Spinal cord (tissue), 10 donors: ENCODE data around the gene FAXDC2. TPM values are rescaled to one million over a fixed set of nuclear protein-coding genes. Genes with fewer than 3 reads are reported as not detected.
"Not testable (repeated sequence)": the region's sequence is repeated elsewhere in the genome, so short reads cannot be mapped to it uniquely, and the experiment has no call there.

Experiments
- DNase-seq, 6 donors: peaks; one replicate each; pipeline versions ENCODE4 v3.0.0 to v3.0.0-alpha.2; 2013 to 2015; ENCODE audit warnings: low spot score in 6 of 6, low read depth in 4 of 6
- H3K27ac ChIP-seq: one replicate; pipeline ENCODE4 v1.5.1; 2013; ENCODE audit warnings: low read depth, low read length, control low read depth
- H3K27me3 ChIP-seq: one replicate; pipeline ENCODE4 v1.6.1; 2013; ENCODE audit warnings: low read length; ENCODE audit not compliant: control insufficient read depth, insufficient read depth
- H3K36me3 ChIP-seq: one replicate; pipeline ENCODE4 v1.6.1; 2013; ENCODE audit warnings: low read length; ENCODE audit not compliant: control insufficient read depth, insufficient read depth
- H3K4me1 ChIP-seq: one replicate; pipeline ENCODE4 v1.6.1; 2013; ENCODE audit warnings: low read length; ENCODE audit not compliant: control insufficient read depth, insufficient read depth
- H3K4me3 ChIP-seq: one replicate; pipeline ENCODE4 v1.5.1; 2013; ENCODE audit warnings: low read depth, low read length, control low read depth
- H3K9me3 ChIP-seq: one replicate; pipeline ENCODE4 v1.6.1; 2013; ENCODE audit warnings: low read length; ENCODE audit not compliant: control insufficient read depth, insufficient read depth
- WGBS: methylation state at CpG from one replicate; pipeline ENCODE4 v1.1.5; 2013; ENCODE audit warnings: missing lambda C conversion rate; ENCODE audit not compliant: insufficient coverage; 5-methylcytosine and 5-hydroxymethylcytosine counted together
- polyA plus RNA-seq, 2 donors: library from polyadenylated mRNA; unstranded; fragments of 120-200 nt; gene quantifications; one replicate each; pipeline ENCODE4 v1.2.1, GENCODE V29; 2013; ENCODE audit not compliant: insufficient read length in 2 of 2
- total RNA-seq, 2 donors: library from RNA; depleted of rRNA in 1 of 2; stranded (reverse); fragments of 120-200 nt in 1 of 2; fragments of >200 nt in 1 of 2; gene quantifications; one replicate each; pipeline versions ENCODE4 v1.2.3 to v1.2.4, GENCODE V29; 2013 to 2014
- donor health status: healthy.

Gene FAXDC2
- total and polyA plus RNA-seq, 4 donors: 19.3 to 54.9 (median 27.5) TPM

DNA sequence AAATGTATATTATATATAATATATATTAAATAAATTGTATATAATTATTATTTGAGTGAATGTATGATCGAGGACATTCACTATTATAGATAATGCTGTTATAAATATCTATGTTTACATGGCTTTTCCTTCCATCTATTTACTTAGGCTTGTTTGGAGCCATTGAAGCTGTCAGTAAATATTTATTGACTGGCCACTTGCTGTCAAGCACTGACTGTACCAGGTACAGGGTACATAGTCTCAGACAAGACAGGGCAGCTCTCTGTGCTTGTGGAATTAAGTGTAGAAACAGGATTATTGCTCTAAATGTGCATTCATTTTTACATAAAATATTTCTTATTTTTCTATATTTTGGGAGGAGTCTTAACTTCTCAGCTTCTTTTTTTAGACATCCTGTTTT lies 16.4 kb downstream of the FAXDC2 start:
- no CpG with 5 or more reads among the region's 1 CpG for WGBS
- Histone ChIP-seq H3K4me1 (peaks cover 4% of the 10 kb centered on the region), H3K27me3 (no peaks in the 10 kb centered on the region), H3K9me3 (no peaks in the 10 kb centered on the region), H3K4me3 (no peak overlapping the region), H3K36me3 (peaks cover 2% of the 10 kb centered on the region), H3K27ac (no peak overlapping the region)
- no peak for DNase-seq

DNA sequence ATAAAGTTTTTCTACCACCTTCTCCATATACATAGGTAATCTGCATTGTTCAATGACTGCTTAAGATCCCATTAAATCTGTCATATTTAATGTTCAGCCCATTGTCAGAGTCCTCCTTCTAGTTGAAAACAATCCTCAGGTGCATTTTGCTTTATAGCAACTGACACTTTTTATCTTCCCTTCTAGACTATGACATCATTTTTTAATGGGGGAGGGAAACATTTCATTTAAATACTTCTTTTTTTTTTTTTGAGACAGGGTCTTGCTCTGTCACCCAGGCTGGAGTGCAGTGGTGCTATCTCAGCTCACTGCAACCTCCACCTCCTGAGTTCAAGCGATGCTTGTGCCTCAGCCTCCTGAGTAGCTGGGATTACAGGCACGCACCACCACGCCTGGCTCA lies 17.6 kb downstream of the FAXDC2 start:
- WGBS: 100% methylated on average over 3 of the region's 3 CpGs
- not testable (repeated sequence) for DNase-seq, H3K27ac ChIP-seq, H3K9me3 ChIP-seq, H3K27me3 ChIP-seq, H3K4me3 ChIP-seq, H3K36me3 ChIP-seq, H3K4me1 ChIP-seq

DNA sequence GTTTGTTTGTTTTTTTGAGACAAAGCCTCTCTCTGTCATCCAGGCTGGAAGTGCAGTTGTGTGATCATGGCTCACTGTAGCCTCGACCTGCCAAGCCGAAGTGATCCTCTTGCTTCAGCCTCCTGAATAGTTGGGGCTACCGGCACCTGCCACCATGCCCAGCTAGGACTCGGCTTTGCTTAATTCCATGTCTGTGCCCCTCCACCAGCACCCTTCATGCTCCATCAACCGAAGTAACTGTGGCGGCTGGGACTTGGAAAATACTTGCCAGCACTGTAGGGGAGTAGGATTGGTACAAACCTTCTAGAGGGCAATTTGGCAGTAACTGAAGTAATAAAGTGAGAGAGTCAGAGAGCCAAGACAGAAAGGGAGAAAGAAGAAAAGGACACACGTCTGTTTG lies 19.0 kb downstream of the FAXDC2 start:
- Histone ChIP-seq H3K27ac (no peak overlapping the region), H3K36me3 (peaks cover 3% of the 10 kb centered on the region)

DNA sequence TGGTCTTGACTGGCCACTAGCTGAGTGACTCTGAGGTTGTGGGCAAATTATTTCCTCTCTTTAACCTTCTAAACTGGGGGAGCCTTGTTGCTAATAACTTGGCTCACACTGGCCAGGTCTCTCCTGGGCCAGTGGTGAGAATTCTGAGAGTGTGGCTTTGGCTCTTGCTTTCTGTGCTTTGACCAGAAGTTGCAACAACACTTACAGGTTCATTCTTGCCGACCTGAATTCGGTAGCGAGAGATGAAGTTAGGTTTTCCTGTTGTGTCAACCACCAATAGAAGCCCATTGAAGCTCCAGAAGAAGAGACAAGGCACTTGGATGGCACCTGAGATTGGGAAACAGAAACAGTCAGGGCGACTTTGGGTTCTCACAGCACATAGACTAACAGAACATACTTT lies 19.8 kb downstream of the FAXDC2 start:
- peaks cover 3% of the 10 kb centered on the region for H3K36me3 ChIP-seq
- DNase-seq: no peak
- H3K9me3 ChIP-seq: no peaks in the 10 kb centered on the region
- no CpG with 5 or more reads among the region's 4 CpGs for WGBS
- peaks cover 4% of the 10 kb centered on the region for H3K4me1 ChIP-seq
- no peak overlapping the region for H3K27ac ChIP-seq
- H3K4me3 ChIP-seq: no peak overlapping the region
- no peaks in the 10 kb centered on the region for H3K27me3 ChIP-seq

More for the DNA sequence above, 19.0 kb downstream of the FAXDC2 start:
- H3K4me3 ChIP-seq: no peak overlapping the region
- WGBS: 100% methylated on average over 3 of the region's 7 CpGs
- no peaks in the 10 kb centered on the region for H3K27me3 ChIP-seq
- H3K9me3 ChIP-seq: no peaks in the 10 kb centered on the region
- no peak for DNase-seq
- peaks cover 4% of the 10 kb centered on the region for H3K4me1 ChIP-seq

DNA sequence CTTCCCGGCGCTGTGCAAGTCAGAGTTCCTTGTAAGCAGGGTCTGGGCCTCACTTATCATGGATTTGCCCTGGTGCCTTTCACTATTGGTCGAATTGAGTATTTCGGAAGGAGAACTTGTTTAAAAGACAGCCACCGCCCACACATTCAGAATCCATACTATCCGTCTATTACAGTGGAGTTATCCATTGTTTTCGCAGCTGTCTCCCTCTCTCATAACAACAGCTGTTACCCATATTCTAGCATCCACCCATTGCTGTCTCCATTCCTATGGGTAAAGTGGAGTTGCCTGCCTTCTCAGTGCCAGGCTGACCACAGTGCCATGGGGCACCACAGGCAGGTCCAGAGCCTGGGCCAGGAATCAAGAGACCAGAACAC lies 20.2 kb downstream of the FAXDC2 start:
- Histone ChIP-seq H3K36me3 (peaks cover 3% of the 10 kb centered on the region), H3K27ac (no peak overlapping the region)
- WGBS: 92% methylated on average over 6 of the region's 7 CpGs

DNA sequence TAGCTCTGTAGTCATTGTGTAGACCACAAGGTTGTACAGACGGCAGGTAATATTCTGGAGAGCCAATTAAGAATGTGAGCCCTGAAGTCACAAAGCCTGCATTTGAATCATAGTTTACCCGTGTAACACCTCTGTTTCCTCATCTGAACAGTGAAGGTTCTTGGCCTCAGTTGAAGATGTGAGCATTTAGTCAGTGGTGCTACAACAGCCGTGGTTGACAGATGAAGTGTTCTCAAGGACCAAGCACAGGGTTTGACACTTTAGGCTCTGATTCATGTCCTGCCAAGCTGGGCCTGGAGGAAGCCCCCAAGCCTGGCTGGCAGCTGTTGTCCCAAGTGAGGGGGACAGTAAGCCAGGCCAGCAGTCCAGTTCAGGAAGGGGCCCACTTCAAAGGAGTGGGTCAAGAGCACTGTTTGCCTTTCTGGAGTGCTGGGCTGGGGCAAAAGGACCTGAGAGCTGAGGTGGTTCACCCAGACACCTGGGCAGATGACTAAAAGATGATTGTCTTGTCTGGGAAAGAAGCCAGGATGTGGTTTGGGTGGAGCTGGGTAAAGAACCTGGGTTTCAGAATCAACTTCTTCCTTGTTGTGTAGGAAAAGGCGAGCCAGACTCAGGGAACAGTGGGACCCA lies 20.7 kb downstream of the FAXDC2 start:
- Histone ChIP-seq H3K27ac (no peak overlapping the region), H3K27me3 (no peaks in the 10 kb centered on the region), H3K4me1 (no peaks in the 10 kb centered on the region), H3K4me3 (no peak overlapping the region), H3K36me3 (peaks cover 3% of the 10 kb centered on the region), H3K9me3 (no peaks in the 10 kb centered on the region)
- WGBS: 96% methylated on average over 4 of the region's 4 CpGs
- no peak for DNase-seq

More for the DNA sequence above, 20.2 kb downstream of the FAXDC2 start:
- H3K4me1 ChIP-seq: peaks cover under 1% of the 10 kb centered on the region
- DNase-seq: no peak
- no peaks in the 10 kb centered on the region for H3K9me3 ChIP-seq
- H3K4me3 ChIP-seq: no peak overlapping the region
- no peaks in the 10 kb centered on the region for H3K27me3 ChIP-seq

DNA sequence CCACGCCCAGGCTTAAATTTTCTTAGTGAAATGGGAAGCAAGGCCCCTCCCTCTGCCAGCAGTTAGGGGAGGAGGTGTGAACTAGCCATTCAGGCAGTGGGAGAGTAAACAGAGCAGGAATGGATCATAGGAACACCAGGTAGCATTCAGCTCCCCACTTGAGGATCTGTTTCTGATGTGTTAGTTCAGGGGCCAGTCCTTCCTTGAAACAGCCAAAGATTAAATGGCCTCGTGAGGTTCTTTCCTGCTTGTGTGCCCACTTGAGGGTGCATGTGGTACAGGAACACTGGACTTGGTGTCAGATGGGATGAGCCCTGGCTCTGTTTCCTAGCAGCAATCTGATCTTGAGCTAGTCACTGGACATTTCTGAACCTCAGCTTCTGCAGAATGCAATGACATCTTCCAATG lies 21.2 kb downstream of the FAXDC2 start:
- Histone ChIP-seq H3K4me1 (no peaks in the 10 kb centered on the region), H3K4me3 (no peak overlapping the region), H3K27me3 (no peaks in the 10 kb centered on the region), H3K27ac (no peak overlapping the region), H3K9me3 (no peaks in the 10 kb centered on the region), H3K36me3 (peaks cover 3% of the 10 kb centered on the region)
- WGBS: 68% methylated on average over 2 of the region's 2 CpGs
- DNase-seq: no peak

DNA sequence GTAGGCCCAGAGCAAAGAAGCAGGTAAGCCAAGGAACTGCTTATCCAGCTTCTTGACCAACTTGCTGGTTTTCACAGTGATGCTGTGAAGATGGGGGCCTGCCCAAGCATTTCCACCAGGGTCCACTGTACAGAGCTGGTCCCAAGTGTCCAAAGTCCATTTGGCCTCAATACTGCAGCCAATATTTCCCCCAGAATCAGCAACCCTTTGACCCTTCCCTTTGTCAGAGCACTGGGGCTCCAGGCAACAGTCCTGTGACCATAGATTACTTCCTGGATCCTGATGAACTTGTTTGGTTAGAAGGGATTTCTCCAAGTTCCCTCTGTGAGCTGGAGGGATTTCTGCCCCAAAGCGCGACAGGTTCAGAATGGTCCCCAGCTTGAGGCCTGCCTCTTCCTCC lies 26.3 kb downstream of the FAXDC2 start:
- Histone ChIP-seq H3K27me3 (no peaks in the 10 kb centered on the region), H3K9me3 (no peaks in the 10 kb centered on the region), H3K36me3 (peaks cover 25% of the 10 kb centered on the region), H3K4me3 (no peak overlapping the region), H3K4me1 (peaks cover 8% of the 10 kb centered on the region), H3K27ac (no peak overlapping the region)
- WGBS: no CpG with 5 or more reads among the region's 2 CpGs
- no peak for DNase-seq

DNA sequence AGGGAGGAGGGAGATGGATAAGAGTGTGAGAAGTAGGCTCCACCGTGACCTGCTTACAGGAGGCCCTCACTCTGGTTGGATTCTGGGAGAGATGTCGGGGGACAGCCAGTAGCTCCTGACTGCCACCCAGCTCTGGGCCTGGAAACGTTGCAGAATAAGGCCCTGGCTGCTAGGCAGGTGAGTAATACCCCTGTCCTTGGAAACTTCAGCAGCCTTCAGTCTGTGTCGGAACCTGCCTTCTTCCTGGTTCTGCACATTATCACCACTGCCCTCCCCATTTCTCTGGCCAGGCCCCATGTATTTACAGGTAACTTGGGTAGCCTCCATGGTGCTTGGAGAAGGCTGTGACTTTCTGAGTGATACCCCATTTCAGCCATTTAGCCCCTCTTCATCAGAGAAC lies 26.8 kb downstream of the FAXDC2 start:
- no peak for DNase-seq
- peaks cover 8% of the 10 kb centered on the region for H3K4me1 ChIP-seq
- no peaks in the 10 kb centered on the region for H3K9me3 ChIP-seq
- 88% methylated on average over 4 of the region's 4 CpGs for WGBS
- H3K36me3 ChIP-seq: peaks cover 25% of the 10 kb centered on the region
- no peak overlapping the region for H3K27ac ChIP-seq
- H3K4me3 ChIP-seq: no peak overlapping the region
- H3K27me3 ChIP-seq: no peaks in the 10 kb centered on the region

DNA sequence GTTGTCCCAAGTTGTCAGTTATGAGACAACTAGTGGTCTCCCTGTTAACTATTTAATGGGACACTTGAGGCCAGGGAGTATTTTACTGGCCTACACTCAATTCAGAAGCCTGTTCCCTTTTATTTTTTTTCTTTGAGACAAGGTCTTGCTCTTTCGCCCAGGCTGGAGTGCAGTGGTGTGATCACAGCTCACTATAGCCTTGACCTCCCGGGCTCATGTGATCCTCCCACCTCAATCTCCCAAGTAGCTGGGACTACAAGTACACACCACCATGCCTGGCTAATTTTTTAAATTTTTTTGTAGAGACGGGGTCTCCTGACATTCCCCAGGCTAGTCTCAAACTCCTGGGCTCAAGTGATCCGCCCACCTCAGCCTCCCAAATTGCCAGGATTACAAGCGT lies 27.5 kb downstream of the FAXDC2 start:
- H3K4me3 ChIP-seq, H3K9me3 ChIP-seq, DNase-seq, H3K4me1 ChIP-seq, H3K27me3 ChIP-seq, H3K27ac ChIP-seq: not testable (repeated sequence)
- peaks cover 25% of the 10 kb centered on the region for H3K36me3 ChIP-seq
- WGBS: 79% methylated on average over 2 of the region's 5 CpGs
